HG03442 (cell line): ENCODE measurements around the gene TSC2.
"Not testable (repeated sequence)": the region's sequence is repeated elsewhere in the genome, so short reads cannot be mapped to it uniquely, and the experiment has no call there.

Experiments
- ATAC-seq: cut with Tn5 transposase; IDR thresholded peaks from one replicate; pipeline ENCODE4 v1.9.1; 2021; ENCODE audit warnings: mild to moderate bottlenecking, moderate library complexity; ENCODE audit not compliant: unreplicated experiment

Gene TSC2

GRCh38 chr16:2009791-2010510, 37.8 kb upstream of the TSC2 start, which contains the start of gene ZNF598:
Gene ZNF598 (minus strand): TSS chr16:2009821.
- ATAC-seq, result peak; percentile 74

DNA sequence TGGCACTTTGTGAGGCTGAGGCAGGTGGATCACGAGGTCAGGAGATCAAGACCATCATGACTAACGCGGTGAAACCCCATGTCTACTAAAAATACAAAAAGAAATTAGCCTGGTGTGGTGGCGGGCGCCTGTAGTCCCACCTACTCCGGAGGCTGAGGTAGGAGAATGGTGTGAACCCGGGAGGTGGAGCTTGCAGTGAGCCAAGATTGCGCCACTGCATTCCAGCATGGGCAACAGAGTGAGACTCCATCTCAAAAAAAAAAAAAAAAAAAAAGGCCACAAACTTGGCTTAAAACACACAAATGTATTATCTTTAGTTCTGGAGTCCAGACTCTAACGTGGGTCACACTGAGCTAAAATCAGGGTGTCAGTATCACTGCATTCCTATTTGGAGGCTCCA, 36.1 kb upstream of the TSC2 start:
- ATAC-seq, result not testable (repeated sequence)

- no peak for ATAC-seq
Measured at GRCh38 chr16:2013527-2013926, 34.3 kb upstream of the TSC2 start.

- ATAC-seq, result no peak
Measured at GRCh38 chr16:2015117-2015946, 32.5 kb upstream of the TSC2 start.

DNA sequence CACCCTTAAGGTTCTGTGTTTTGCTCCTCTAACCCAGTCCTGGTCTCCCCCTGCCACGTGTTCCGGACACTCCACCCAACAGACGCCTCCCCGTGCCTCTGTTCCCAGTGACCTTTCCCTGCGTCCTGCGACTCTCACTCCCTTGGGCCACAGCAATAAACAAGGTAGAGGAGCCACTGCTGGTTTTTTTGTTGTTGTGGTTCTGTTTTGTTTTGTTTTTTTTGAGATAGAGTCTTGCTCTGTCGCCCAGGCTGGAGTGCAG, 31.9 kb upstream of the TSC2 start:
- no peak for ATAC-seq

DNA sequence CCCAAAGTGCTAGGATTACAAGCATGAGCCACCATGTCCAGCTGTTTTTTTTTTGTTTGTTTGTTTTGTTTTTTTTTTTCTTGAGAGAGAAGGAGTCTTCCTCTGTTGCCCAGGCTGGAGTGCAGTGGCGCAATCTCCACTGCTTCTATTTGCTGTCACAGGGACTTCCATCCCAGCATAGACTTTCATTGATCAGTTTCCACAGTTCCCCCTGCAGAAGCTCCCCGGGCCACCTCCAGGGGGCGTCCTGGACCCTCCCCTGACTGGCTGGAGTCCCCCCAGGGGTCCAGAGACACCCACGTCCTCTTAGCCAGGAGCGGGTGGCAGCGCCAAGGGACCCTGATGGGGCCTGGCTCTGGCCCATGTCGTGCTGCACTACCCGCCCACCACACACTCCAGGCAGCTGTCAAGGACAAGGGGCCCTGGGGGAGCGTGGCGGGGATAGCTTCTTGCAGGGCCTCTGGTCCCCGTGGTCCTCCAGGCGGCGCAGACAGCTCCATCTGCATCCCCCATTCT, 31.3 kb upstream of the TSC2 start:
- no peak for ATAC-seq

- ATAC-seq, result no peak
Measured at GRCh38 chr16:2019518-2019920, 28.3 kb upstream of the TSC2 start, which contains the start of gene NPW. Gene NPW (plus strand): TSS chr16:2019785.

DNA sequence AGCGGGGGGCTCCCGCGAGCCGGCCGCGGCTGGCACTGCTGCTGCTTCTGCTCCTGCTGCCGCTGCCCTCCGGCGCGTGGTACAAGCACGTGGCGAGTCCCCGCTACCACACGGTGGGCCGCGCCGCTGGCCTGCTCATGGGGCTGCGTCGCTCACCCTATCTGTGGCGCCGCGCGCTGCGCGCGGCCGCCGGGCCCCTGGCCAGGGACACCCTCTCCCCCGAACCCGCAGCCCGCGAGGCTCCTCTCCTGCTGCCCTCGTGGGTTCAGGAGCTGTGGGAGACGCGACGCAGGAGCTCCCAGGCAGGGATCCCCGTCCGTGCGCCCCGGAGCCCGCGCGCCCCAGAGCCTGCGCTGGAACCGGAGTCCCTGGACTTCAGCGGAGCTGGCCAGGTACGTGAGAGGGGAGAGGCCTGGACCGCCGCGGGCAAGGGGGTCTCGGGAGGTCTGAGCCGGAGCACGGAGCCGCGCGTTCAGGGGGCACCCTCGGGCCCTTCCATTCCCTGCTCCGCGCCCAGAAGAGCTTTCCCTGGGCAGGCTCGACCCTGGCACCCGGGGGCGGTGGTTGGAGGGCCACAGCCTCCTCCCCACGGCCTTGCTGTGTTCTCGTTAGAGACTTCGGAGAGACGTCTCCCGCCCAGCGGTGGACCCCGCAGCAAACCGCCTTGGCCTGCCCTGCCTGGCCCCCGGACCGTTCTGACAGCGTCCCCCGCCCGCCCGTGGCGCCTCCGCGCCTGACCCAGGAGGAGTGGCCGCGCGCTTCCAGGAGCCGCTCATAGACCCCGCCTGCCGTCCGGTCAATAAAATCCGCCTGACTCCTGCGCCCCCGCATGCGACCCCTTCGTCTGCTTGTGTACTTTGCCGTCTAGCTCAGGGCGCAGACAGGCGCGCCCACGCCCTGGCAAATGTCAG, 27.6 kb upstream of the TSC2 start:
- no peak for ATAC-seq

- ATAC-seq, result no peak
Measured at GRCh38 chr16:2022723-2023091, 25.1 kb upstream of the TSC2 start.

DNA sequence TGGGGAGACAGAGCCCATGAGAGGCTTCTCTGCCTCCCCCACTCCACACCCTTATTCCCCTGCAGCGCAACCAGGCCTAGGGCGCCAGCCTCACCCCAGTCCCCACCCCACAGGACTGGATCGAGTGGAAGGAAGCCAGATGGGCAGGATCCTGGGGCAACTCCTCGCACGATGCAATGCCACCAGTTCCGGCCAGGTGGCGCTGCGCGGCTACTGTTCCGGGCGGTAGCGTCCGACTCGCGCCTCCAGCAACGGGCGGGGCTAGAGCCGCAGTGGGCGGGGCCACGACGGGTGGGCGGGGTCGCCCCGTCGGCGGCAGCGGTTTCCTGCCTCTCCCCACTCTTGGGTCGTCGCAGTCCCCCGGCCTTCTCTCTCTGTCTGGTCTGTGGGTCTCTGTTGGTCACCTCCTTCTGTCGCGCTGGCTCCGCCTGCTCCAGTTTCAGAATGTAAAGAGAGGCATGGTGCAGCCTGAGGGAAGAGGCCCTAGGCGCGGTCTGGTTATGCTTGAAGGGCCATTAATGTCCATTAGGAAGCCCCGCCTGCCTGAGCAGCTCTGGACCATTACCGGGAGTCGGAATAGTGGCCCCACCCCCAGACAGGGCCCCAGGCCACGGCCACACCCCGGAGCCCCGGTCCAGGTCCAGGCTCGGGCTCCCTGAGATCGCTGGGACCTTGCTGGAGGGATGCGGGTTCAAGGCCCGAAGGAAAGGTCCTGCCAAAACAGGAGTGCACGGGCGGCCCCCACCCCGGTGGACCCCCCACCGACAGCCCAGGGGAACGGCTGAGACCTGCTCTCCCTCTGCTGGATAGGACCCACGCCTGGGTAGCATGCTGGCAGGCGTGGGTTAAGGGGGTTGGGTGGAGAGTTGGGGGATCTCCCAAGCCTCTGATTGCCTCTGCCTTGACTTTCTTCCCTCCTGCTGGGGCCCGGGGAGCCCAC, 24.4 kb upstream of the TSC2 start:
- peak; percentile 66 for ATAC-seq

- no peak for ATAC-seq
Measured at GRCh38 chr16:2024032-2024420, 23.8 kb upstream of the TSC2 start.

DNA sequence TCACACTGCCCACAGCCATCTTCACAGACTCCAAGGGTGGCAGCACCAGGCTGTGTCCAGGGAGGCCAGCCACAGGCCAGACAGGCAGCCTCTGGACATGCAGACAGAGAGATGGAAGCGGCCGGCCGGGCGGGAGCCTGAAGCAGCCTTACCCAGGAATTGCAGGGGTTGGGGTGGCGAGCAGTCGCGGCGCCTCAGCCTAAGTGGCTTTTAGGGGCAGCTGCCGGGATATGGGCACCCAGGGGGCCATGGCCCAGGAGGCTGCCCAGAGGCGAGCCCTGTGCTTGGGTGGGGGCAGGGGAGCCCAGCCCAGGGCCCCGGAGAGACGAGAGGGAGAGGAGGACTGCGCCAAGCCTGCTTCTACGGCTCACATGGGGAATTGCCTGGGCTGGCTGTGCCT, 22.5 kb upstream of the TSC2 start:
- ATAC-seq, result no peak

GRCh38 chr16:2025878-2026460, 21.8 kb upstream of the TSC2 start:
- ATAC-seq, result no peak

DNA sequence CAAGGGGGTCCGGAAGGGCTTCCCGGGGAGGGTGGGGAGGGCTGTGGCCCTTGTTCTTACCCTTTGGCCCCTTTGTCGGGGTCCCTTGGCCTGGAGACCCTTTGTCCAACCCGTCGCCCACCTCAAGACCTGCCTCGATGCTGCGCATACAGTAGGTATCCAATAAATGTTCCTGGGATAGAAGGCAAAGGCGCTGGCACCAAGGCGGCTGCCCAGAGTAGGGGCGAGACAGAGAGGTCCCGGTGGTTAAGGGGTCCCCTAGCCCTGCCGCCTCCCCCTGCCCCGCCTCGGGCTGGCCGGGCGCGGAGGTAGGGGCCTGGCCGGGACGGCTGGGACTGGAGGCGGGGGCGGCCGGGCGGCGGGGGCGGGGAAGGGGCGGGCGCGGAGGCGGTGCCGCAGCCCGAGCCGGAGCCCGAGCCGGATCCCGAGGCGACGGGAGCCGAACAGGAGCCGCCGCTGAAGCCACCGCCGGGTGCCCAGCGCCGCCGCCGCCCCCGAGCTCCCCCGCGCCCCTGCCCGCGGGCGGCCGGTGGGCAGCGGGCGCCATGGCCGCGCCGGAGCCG, 21.2 kb upstream of the TSC2 start, which contains the start of gene NHERF2:
TSS of gene NHERF2 (plus strand) at position 442 of the 563 bp plus-strand sequence. CDS start at position 546, 104 bp downstream.
- ATAC-seq, result no peak

GRCh38 chr16:2027024-2028010, 20.5 kb upstream of the TSC2 start:
- ATAC-seq, result no peak

DNA sequence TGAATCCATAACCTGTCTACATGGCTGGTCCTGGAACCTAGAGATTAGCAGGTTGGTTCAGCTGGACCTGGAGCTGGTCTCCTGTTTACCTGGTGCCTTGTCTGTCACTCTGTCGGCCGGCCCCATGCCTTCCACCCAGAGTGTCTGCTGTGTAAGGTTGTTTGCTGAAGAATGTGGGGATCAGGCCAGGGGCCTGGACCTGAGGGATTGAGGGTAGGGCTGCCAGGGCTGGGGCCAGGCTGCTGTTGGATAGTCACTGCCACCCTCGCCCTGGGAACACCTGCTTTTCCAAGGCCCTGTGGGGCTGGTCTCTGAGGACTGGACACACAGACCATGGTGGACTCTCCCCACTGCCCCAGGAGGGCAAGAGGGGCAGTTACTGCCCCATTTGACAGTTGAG, 19.6 kb upstream of the TSC2 start:
- ATAC-seq, result no peak

DNA sequence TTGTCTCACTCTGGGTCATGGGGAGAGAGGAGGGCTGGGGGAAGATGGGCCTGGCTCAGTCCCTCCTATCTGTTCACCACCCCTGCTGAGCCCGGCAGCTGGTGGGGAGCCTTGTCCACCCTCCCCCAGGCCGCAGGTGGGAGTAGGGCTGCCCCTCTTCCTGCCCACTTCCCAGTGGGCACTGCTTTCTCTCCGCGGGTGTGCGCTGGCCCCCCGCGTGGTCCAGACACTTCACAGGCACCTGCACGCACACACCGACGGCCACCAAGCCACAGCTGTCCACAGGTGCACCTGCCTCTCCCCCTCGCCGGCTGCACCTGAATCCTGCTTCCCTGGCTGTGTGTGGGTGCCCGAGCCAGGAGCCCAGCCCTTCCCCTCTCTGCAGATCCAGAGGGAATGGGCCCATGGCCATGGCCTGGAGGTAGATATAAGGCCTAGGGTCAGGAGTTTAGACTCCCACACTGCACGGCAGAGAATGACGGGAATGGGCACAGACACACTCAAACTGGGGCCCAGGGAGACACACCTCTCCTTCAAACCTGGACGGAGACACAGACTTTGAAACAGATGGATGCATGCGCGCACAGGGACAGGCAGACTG, 19.1 kb upstream of the TSC2 start:
- ATAC-seq, result no peak

GRCh38 chr16:2029350-2029749, 18.4 kb upstream of the TSC2 start:
- ATAC-seq, result no peak
